NCI-H510A (cell line): ENCODE results near the gene KIF26B.

ENCODE experiments used
- DNase-seq: peaks from one replicate; lab custom pipeline; 2025; lab: John Stamatoyannopoulos, UW

KIF26B gene

GRCh38 chr1:245512181-245512888 lies 357.6 kb downstream of the KIF26B start:
- no peak for DNase-seq

- no peak for DNase-seq
These were observed 358.3 kb downstream of the KIF26B start for GRCh38 chr1:245512980-245513578.

GRCh38 chr1:245516284-245516759 lies 361.5 kb downstream of the KIF26B start:
- peak; percentile 42 for DNase-seq

GRCh38 chr1:245520611-245521010 lies 365.8 kb downstream of the KIF26B start:
- no peak for DNase-seq

GRCh38 chr1:245526141-245526540 lies 371.4 kb downstream of the KIF26B start:
- no peak for DNase-seq

GRCh38 chr1:245528258-245528635 lies 373.5 kb downstream of the KIF26B start:
- DNase-seq, result no peak

- no peak for DNase-seq
These were observed 376.2 kb downstream of the KIF26B start for GRCh38 chr1:245530937-245531336.

- no peak for DNase-seq
These were observed 383.2 kb downstream of the KIF26B start for GRCh38 chr1:245537992-245538391.

- no peak for DNase-seq
These were observed 383.9 kb downstream of the KIF26B start for GRCh38 chr1:245538671-245539070.

- no peak for DNase-seq
These were observed 386.6 kb downstream of the KIF26B start for GRCh38 chr1:245541369-245541768.

GRCh38 chr1:245542365-245542764 lies 387.6 kb downstream of the KIF26B start:
- no peak for DNase-seq

- DNase-seq, result no peak
These were observed 389.5 kb downstream of the KIF26B start for GRCh38 chr1:245544236-245544635.

GRCh38 chr1:245546875-245547274 lies 392.1 kb downstream of the KIF26B start:
- DNase-seq, result no peak

GRCh38 chr1:245549996-245550719 lies 395.4 kb downstream of the KIF26B start:
- DNase-seq, result no peak

- no peak for DNase-seq
These were observed 395.9 kb downstream of the KIF26B start for GRCh38 chr1:245550720-245551043.

GRCh38 chr1:245551536-245551935 lies 396.8 kb downstream of the KIF26B start:
- DNase-seq, result no peak

GRCh38 chr1:245552331-245552730 lies 397.5 kb downstream of the KIF26B start:
- no peak for DNase-seq

- no peak for DNase-seq
These were observed 401.3 kb downstream of the KIF26B start for GRCh38 chr1:245556057-245556456.

- DNase-seq, result no peak
These were observed 403.3 kb downstream of the KIF26B start for GRCh38 chr1:245558069-245558468.

- no peak for DNase-seq
These were observed 405.6 kb downstream of the KIF26B start for GRCh38 chr1:245560316-245560859.

GRCh38 chr1:245561665-245562234 lies 407.0 kb downstream of the KIF26B start:
- no peak for DNase-seq

- no peak for DNase-seq
These were observed 411.3 kb downstream of the KIF26B start for GRCh38 chr1:245566134-245566533.

GRCh38 chr1:245566952-245567351 lies 412.2 kb downstream of the KIF26B start:
- DNase-seq, result no peak
